GM12878 (cell line): ENCODE data around the gene GPT2. TPM values are rescaled to one million over a fixed set of nuclear protein-coding genes. Genes with fewer than 3 reads are reported as not detected.

Source experiments
- CTCF ChIP-seq, 3 experiments: IDR thresholded peaks in 2 of 3; conservative IDR thresholded peaks in 1 of 3; 2 replicates each; pipeline ENCODE4 v1.5.1; 2011; ENCODE audit warnings: low read depth in 3 of 3, low read length in 3 of 3, mild to moderate bottlenecking in 3 of 3, control low read depth in 2 of 3, moderate library complexity in 2 of 3, inconsistent platforms in 1 of 3, mixed read lengths in 1 of 3; ENCODE audit not compliant: control insufficient read depth in 2 of 3, insufficient read depth in 1 of 3; ENCODE audit errors: extremely low read depth in 1 of 3
- CUX1 ChIP-seq: IDR thresholded peaks from 2 replicates; pipeline ENCODE4 v1.6.1; 2012; ENCODE audit warnings: improper control_type of control experiment, low read depth, low read length; ENCODE audit not compliant: insufficient replicate concordance
- NFYA ChIP-seq: IDR thresholded peaks from 2 replicates; pipeline ENCODE4 v1.6.1; 2011; ENCODE audit warnings: low read depth, mild to moderate bottlenecking, low read length, improper control_type of control experiment, borderline replicate concordance
- PRDM15 ChIP-seq: fragments of 450-650 bp; formaldehyde crosslinking; IDR thresholded peaks from 2 replicates; pipeline ENCODE4 v1.4.0; 2020; ENCODE audit warnings: mild to moderate bottlenecking, moderate library complexity
- WRNIP1 ChIP-seq: IDR thresholded peaks from 2 replicates; pipeline ENCODE4 v1.6.1; 2011; ENCODE audit warnings: low read depth, low read length, improper control_type of control experiment, borderline replicate concordance
- YY1 ChIP-seq: IDR thresholded peaks from 2 replicates; pipeline ENCODE4 v1.6.1; 2011; ENCODE audit warnings: low read depth, mild to moderate bottlenecking, low read length
- polyA plus RNA-seq, 11 experiments: library from polyadenylated mRNA; depleted of rRNA in 4 of 11; unstranded in 6 of 11; stranded (reverse) in 5 of 11; fragments of >200 nt; fragmentation: Nextera tagmentation in 4 of 11; fragmentation: Illumina TruSeq in 1 of 11; extraction: Ambion mirVana in 4 of 11; extraction: Trizol in 1 of 11; gene quantifications; 1 replicate in 1 of 11; 2 replicates in 10 of 11; pipeline versions ENCODE4 v1.2.1 to v1.2.3, GENCODE V29; 2011 to 2016; ENCODE audit warnings: inconsistent platforms in 2 of 11, missing spikeins in 2 of 11, low read depth in 1 of 11
- total RNA-seq, 4 experiments: library from RNA; depleted of rRNA in 3 of 4; stranded (reverse); fragments of >200 nt in 3 of 4; fragmentation: Illumina TruSeq in 1 of 4; extraction: Trizol in 1 of 4; gene quantifications; 2 replicates each; pipeline versions ENCODE4 v1.2.1 to v1.2.3, GENCODE V29; 2013 to 2021

Gene GPT2
- total and polyA plus RNA-seq, 10 of the 15 experiments (the other 5 are each of a cell fraction or from before 2014, with no cell fraction given), result 0.45 to 9.9 (median 4.3) TPM

GRCh38 chr16:46853713-46854443, 30.3 kb upstream of the GPT2 start (continued):
- TF ChIP-seq CTCF (IDR thresholded peaks at IDR 0.05 in 2 of 3, conservative IDR thresholded peaks at IDR 0.05 in 1 of 3; ENCODE audit: control insufficient read depth in 2 of 3, extremely low read depth in 1 of 3, insufficient read depth in 1 of 3, low read depth in 3 of 3, low read length in 3 of 3) (peak; percentile 87 to 96 (median 91)), PRDM15 (no peak), CUX1 (no peak), NFYA (no peak), WRNIP1 (peak; percentile 64; the same call in 1 of the 2 replicates), YY1 (peak; percentile 72)
